Neural cell (in vitro differentiated cells): Measurements from ENCODE around the gene KIT.

Experiments used
- CTCF ChIP-seq: fragments of 450-650 bp; IDR thresholded peaks from 2 replicates; pipeline ENCODE4 v1.5.1; 2014; ENCODE audit warnings: antibody characterized with exemption, mild to moderate bottlenecking, moderate library complexity; ENCODE audit not compliant: poor library complexity, severe bottlenecking
- EP300 ChIP-seq: fragments of 450-650 bp; conservative IDR thresholded peaks from 2 replicates; pipeline ENCODE4 v1.6.1; 2014; ENCODE audit warnings: antibody characterized with exemption, mild to moderate bottlenecking, moderate library complexity; ENCODE audit not compliant: poor library complexity, severe bottlenecking
- REST ChIP-seq: IDR thresholded peaks from 2 replicates; pipeline ENCODE4 v1.6.1; 2012; ENCODE audit warnings: borderline replicate concordance

- TF ChIP-seq REST = no peak
- no peak for TF ChIP-seq CTCF
- no peak for TF ChIP-seq EP300
Observed at GRCh38 chr4:54657551-54658251, at the start of gene KIT.
